Esophagus squamous epithelium (tissue), 4 donors: Measurements from ENCODE around the gene TUBGCP2.

Source experiments
- CTCF ChIP-seq, 6 experiments: fragments of 450-650 bp in 4 of 6; fragments of 200-600 bp in 2 of 6; sonication (generic) in 2 of 6; IDR thresholded peaks; one replicate each; pipeline ENCODE4 v1.5.1; 2016 to 2019; ENCODE audit warnings: antibody characterized with exemption in 6 of 6, mild to moderate bottlenecking in 4 of 6, moderate library complexity in 4 of 6
- POLR2A ChIP-seq, 4 donors: fragments of 450-650 bp; IDR thresholded peaks; one replicate each; pipeline ENCODE4 v1.6.1; 2017; ENCODE audit warnings: antibody characterized with exemption in 4 of 4, mild to moderate bottlenecking in 4 of 4, moderate library complexity in 3 of 4

- TF ChIP-seq CTCF (IDR thresholded peaks at IDR 0.05) (no peak), POLR2A (IDR thresholded peaks at IDR 0.05) (no peak)
Measured at GRCh38 chr10:133357285-133358161, 48.9 kb upstream of the TUBGCP2 start, which contains the start of gene FUOM.
